Astrocyte (in vitro differentiated cells and primary cell): ENCODE results near the gene SPAG6.

Source experiments
- EZH2 ChIP-seq: IDR thresholded peaks from 2 replicates; pipeline ENCODE4 v1.6.1; 2012; ENCODE audit warnings: mild to moderate bottlenecking, low read length, inconsistent platforms; ENCODE audit not compliant: insufficient read depth
- TF ChIP-seq, protein P1 (sequence below): IDR thresholded peaks from 2 replicates; pipeline ENCODE4 v1.5.1; 2011; ENCODE audit warnings: low read depth, mild to moderate bottlenecking, inconsistent platforms, low read length, moderate library complexity; ENCODE audit not compliant: insufficient read depth

DNA sequence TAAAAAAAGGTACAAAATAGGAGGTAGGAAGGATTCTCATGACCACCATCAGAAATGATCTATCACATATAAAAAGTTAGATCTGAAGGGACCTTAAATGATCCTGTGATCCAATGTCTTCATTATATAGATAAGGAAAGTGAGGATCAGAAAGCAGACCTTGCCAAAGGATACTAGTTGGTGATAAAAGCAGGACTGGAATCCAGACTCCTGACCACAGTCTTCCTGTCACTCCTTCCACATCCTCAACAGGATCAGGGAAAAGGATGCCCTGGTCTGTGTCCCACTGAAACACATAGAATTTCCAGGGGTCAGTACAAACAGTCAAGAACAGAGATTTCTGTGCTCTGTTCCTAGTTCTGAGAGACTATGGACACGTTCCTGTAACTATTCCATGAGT is 97.2 kb downstream of the SPAG6 start:
- TF ChIP-seq, protein P1, sequence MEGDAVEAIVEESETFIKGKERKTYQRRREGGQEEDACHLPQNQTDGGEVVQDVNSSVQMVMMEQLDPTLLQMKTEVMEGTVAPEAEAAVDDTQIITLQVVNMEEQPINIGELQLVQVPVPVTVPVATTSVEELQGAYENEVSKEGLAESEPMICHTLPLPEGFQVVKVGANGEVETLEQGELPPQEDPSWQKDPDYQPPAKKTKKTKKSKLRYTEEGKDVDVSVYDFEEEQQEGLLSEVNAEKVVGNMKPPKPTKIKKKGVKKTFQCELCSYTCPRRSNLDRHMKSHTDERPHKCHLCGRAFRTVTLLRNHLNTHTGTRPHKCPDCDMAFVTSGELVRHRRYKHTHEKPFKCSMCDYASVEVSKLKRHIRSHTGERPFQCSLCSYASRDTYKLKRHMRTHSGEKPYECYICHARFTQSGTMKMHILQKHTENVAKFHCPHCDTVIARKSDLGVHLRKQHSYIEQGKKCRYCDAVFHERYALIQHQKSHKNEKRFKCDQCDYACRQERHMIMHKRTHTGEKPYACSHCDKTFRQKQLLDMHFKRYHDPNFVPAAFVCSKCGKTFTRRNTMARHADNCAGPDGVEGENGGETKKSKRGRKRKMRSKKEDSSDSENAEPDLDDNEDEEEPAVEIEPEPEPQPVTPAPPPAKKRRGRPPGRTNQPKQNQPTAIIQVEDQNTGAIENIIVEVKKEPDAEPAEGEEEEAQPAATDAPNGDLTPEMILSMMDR, result no peak
- no peak for TF ChIP-seq EZH2
